Common myeloid progenitor, CD34-positive (primary cell): Measurements from ENCODE around the gene ALKBH1.

Experiments
- CTCF ChIA-PET: fragments of 350-600 bp; sonication (Branson Sonifier 250); formaldehyde crosslinking; loops from one replicate; lab custom pipeline; 2021; ENCODE audit warnings: antibody characterized with exemption; lab: Charles Lee
- POLR2A ChIA-PET: fragments of 350-600 bp; sonication (Branson Sonifier 250); formaldehyde crosslinking; loops from one replicate; lab custom pipeline; 2021; ENCODE audit warnings: antibody characterized with exemption; lab: Charles Lee
- DNase-seq, 3 donors: peaks; one replicate each; pipeline versions ENCODE4 v3.0.0 to v3.0.0-alpha.2; 2013
- H3K27ac ChIP-seq, 2 experiments: 1 replicate in 1 of 2; 2 replicates in 1 of 2; pipeline ENCODE4 v1.7.0; 2013; ENCODE audit warnings: inconsistent platforms in 2 of 2, low read length in 2 of 2, mild to moderate bottlenecking in 2 of 2, low read depth in 1 of 2, moderate library complexity in 1 of 2; ENCODE audit not compliant: severe bottlenecking in 2 of 2, insufficient read depth in 1 of 2, poor library complexity in 1 of 2
- H3K27me3 ChIP-seq, 5 experiments: replicated peaks in 2 of 5; 1 replicate in 3 of 5; 2 replicates in 2 of 5; pipeline versions ENCODE4 v1.6.1 to v1.7.0; 2013; ENCODE audit warnings: low read length in 4 of 5, mild to moderate bottlenecking in 2 of 5, moderate library complexity in 2 of 5, inconsistent platforms in 1 of 5; ENCODE audit not compliant: insufficient read depth in 5 of 5, control insufficient read depth in 4 of 5
- H3K36me3 ChIP-seq, 4 experiments: 1 replicate in 2 of 4; 2 replicates in 2 of 4; pipeline versions ENCODE4 v1.6.1 to v1.7.0; 2013; ENCODE audit warnings: low read length in 3 of 4, control low read depth in 1 of 4, mild to moderate bottlenecking in 1 of 4; ENCODE audit not compliant: control insufficient read depth in 4 of 4, insufficient read depth in 4 of 4
- H3K4me1 ChIP-seq, 4 experiments: 1 replicate in 3 of 4; 2 replicates in 1 of 4; pipeline versions ENCODE4 v1.6.1 to v1.7.1; 2013; ENCODE audit warnings: low read length in 3 of 4, mild to moderate bottlenecking in 3 of 4, control low read depth in 1 of 4, inconsistent platforms in 1 of 4, moderate library complexity in 1 of 4; ENCODE audit not compliant: control insufficient read depth in 4 of 4, insufficient read depth in 4 of 4; ENCODE audit errors: control extremely low read depth in 1 of 4
- H3K4me3 ChIP-seq, 7 experiments: 1 replicate in 4 of 7; 2 replicates in 3 of 7; pipeline versions ENCODE4 v1.5.1 to v1.7.0; 2013; ENCODE audit warnings: mild to moderate bottlenecking in 7 of 7, low read length in 6 of 7, moderate library complexity in 6 of 7, inconsistent platforms in 2 of 7, low read depth in 2 of 7, control low read depth in 1 of 7; ENCODE audit not compliant: insufficient read depth in 4 of 7, control insufficient read depth in 1 of 7; ENCODE audit errors: extremely low read depth in 1 of 7
- H3K9me3 ChIP-seq, 5 experiments: 1 replicate in 4 of 5; 2 replicates in 1 of 5; pipeline versions ENCODE4 v1.6.1 to v1.7.1; 2013; ENCODE audit warnings: low read length in 4 of 5, mild to moderate bottlenecking in 2 of 5, inconsistent platforms in 1 of 5, low read depth in 1 of 5, moderate library complexity in 1 of 5; ENCODE audit not compliant: control insufficient read depth in 4 of 5, insufficient read depth in 2 of 5; ENCODE audit errors: control extremely low read depth in 1 of 5
- WGBS: methylation state at CpG from one replicate; pipeline ENCODE4 v1.1.5; 2013; ENCODE audit not compliant: insufficient coverage; 5-methylcytosine and 5-hydroxymethylcytosine counted together

The ALKBH1 gene

DNA sequence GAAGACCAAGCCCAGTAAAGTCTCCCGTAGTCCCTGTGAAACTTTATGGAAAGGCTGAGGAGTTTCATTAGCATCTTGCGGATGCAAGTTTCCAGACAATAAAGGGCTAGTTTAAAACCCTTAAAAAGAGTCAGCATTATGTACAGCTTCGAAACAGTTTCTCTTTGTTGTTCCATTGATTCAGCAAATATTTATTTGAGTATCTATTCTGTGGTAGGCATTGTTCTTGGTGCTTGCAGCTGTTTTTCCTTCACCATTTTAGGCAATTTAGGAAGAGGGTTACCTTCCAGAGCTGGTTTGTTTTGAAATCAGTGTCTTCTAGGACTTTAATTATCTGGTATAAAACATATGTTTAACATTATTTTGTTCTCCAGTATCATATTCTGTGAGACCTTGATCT is 1.6 kb upstream of the ALKBH1 start:
- Histone ChIP-seq H3K9me3 (no peaks in the 10 kb centered on the region), H3K4me3 (peak overlapping the region in 3 of 7 experiments; percentile 91 to 100 (median 100)), H3K4me1 (peaks cover 15 to 28% (median 20%) of the 10 kb centered on the region in 4 experiments), H3K27ac (no peak overlapping the region), H3K36me3 (peaks cover 9 to 41% (median 24%) of the 10 kb centered on the region in 4 experiments), H3K27me3 (no peaks in the 10 kb centered on the region)
- POLR2A ChIA-PET = no interaction called here
- 91% methylated on average over 2 of the region's 3 CpGs for WGBS
- DNase-seq = no peak
- CTCF ChIA-PET = interaction anchor here (0.6 to 0.7 kb wide), 3 partner anchors 33 to 250 kb away, joined by 3 to 4 read pairs (median 3); no protein-coding TSS in a partner anchor

DNA sequence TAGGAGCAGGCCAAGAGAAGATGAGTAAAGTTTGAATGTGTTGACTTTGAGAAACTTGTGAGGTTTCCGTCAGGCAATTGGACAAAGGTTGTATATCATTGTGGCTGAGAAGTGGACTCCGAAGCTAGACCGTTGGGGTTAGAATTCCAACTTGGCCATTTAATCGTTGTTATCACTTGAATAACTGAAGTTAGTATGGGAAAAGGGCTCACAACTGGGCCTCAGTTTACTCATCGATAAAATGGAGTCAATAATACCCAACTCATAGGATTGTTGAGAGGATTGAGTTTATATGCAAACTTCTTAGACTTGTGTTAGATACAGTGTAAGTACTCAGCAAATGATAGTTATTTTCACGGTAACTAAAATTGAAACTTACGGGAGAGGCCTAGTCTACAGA is 926 bp upstream of the ALKBH1 start:
- Histone ChIP-seq H3K9me3 (no peaks in the 10 kb centered on the region), H3K36me3 (peaks cover 12 to 41% (median 23%) of the 10 kb centered on the region in 4 experiments), H3K4me3 (peak overlapping the region in 6 of 7 experiments; percentile 91 to 100 (median 99)), H3K27me3 (no peaks in the 10 kb centered on the region), H3K27ac (peak overlapping the region; percentile 46 to 79), H3K4me1 (peaks cover 15 to 28% (median 20%) of the 10 kb centered on the region in 4 experiments)
- no peak for DNase-seq
- 32% methylated on average over 4 of the region's 7 CpGs for WGBS
- POLR2A ChIA-PET = interaction anchor here (0.5 to 0.7 kb wide), 2 partner anchors 10 to 104 kb away, joined by 3 to 5 read pairs; no protein-coding TSS in a partner anchor
- CTCF ChIA-PET = interaction anchor here (0.6 to 1.6 kb wide), 4 partner anchors 11 to 250 kb away, joined by 3 to 4 read pairs (median 3); no protein-coding TSS in a partner anchor

DNA sequence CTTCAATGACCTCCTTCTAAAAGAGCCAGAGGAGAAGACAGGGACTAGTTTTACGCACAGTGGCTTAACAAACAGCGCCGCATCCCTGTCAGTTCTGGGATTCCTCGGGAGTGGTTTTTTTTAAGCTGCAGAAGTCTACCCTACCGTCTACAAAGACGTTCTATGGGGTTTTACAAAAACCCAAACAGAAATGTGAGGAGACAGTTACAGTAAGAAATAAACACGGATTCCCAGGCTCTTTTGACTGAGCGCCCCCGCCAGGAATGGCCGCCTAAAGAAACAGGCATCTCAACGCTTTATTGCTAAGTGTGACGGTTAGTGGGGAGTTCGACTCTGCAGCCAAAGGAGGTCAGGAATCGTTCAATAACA is 484 bp downstream of the ALKBH1 start:
- WGBS = 0% methylated on average over 13 of the region's 14 CpGs
- Histone ChIP-seq H3K36me3 (peaks cover 12 to 36% (median 25%) of the 10 kb centered on the region in 4 experiments), H3K27ac (peak overlapping the region; percentile 46 to 79), H3K4me1 (peaks cover 15 to 28% (median 20%) of the 10 kb centered on the region in 4 experiments), H3K9me3 (no peaks in the 10 kb centered on the region), H3K4me3 (peak overlapping the region; percentile 91 to 100 (median 99)), H3K27me3 (no peaks in the 10 kb centered on the region)
- ChIA-PET CTCF (interaction anchor here (1.3 to 1.6 kb wide), 3 partner anchors 10 to 52 kb away, joined by 4 read pairs; no protein-coding TSS in a partner anchor), POLR2A (no interaction called here)
- peak in 2 of 3 donors; percentile 33 to 43 for DNase-seq

DNA sequence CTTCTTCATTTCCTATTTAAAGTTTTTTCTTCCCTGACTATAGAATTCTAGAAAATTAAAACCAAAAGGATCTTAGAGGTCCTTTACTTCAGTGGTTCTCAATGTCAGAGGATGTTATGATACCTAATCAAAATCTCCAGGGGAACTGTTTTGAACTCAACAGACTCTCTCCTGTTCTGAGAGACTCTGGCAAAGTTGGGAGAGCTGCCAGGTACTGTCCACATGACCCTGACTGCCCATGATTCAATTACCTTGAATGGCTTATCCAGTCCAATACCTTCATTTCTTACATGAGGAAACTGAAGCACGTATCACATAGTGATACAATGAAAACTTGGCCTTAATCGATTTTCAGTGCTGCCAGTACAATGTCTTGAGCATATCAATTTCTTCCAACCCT is 16.6 kb downstream of the ALKBH1 start:
- DNase-seq = no peak
- POLR2A ChIA-PET = no interaction called here
- no peak overlapping the region for H3K4me3 ChIP-seq
- peaks cover 15 to 64% (median 29%) of the 10 kb centered on the region in 4 experiments for H3K36me3 ChIP-seq
- H3K4me1 ChIP-seq = no peaks in the 10 kb centered on the region
- CTCF ChIA-PET = no interaction called here
- 100% methylated on average over 1 of the region's 2 CpGs for WGBS
- H3K27ac ChIP-seq = no peak overlapping the region
- no peaks in the 10 kb centered on the region for H3K9me3 ChIP-seq
- H3K27me3 ChIP-seq = no peaks in the 10 kb centered on the region

DNA sequence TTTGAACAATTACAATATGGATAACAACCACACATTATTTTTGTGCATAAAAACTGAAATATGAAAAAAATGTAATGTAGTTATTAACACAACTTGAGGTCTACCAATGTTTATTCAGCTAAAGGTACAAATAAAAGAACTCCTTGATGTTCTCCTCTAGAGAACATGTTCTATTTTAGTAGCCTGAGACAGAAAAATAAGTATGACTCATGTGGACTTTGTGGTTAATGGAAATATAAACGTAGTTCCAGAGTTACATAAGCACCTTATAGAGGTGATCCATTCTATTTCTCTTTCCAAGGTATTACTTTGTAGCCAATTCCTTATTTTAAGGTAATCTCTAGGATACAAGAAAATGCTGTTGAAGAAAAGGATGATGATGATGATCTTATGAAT is 25.7 kb downstream of the ALKBH1 start:
- Histone ChIP-seq H3K9me3 (no peaks in the 10 kb centered on the region), H3K4me3 (no peak overlapping the region), H3K27ac (no peak overlapping the region), H3K27me3 (no peaks in the 10 kb centered on the region), H3K36me3 (peaks cover 0 to 35% (median 14%) of the 10 kb centered on the region in 4 experiments), H3K4me1 (no peaks in the 10 kb centered on the region)
- DNase-seq = peak in 1 of 3 donors; percentile 9
- no CpG with 5 or more reads among the region's 1 CpG for WGBS
- ChIA-PET POLR2A (no interaction called here), CTCF (no interaction called here)

DNA sequence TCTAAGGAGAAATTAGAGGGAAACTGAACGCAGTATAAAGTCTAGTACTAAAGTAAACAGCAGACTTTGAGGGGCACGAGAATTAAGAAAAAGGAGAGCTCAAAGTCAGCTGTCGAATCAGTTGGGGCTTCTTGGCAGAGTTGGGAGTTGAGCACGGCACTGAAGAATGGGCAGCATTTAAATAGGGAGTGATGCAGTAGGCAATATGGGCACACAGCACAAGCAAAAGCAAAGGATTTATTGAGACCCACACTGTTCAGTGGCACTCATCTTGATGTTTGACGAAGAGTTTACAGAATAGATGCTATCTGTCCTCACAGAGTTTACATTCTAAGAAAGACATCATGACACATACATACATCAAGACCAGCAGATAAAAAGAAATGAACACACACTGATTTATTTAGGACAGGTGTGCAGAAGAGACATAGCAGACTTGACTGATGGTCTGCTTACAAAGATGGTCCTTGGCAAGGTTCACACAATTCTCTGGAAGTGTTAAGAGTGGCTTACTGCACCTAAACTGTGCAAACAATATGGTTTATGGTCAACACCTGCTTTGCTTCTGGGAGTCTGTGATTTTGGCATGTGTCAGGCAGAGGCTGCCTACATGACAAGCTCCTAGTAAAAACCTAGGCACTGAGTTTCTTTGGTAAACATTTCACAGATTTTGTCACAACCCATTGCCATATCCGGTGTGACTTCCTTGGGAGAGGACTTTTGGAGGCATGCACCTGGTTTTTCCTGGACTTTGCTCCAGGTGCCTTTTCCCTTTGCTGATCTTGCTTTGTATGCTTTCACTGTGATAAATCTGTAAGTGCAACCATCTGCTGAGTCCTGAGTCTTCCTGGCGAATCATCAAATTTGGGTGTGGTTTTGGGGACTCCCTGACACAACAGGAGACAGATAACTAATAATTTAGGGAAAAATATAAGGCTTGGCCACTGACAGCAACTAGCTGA is 26.3 kb downstream of the ALKBH1 start:
- POLR2A ChIA-PET = no interaction called here
- no peak for DNase-seq
- Histone ChIP-seq H3K4me3 (no peak overlapping the region), H3K4me1 (no peaks in the 10 kb centered on the region), H3K27me3 (no peaks in the 10 kb centered on the region), H3K9me3 (no peaks in the 10 kb centered on the region), H3K27ac (no peak overlapping the region), H3K36me3 (peaks cover 0 to 33% (median 14%) of the 10 kb centered on the region in 4 experiments)
- CTCF ChIA-PET = interaction anchor here (0.9 kb wide), 1 partner anchor 25 kb away, joined by 3 read pairs; no protein-coding TSS in a partner anchor
- WGBS = 95% methylated on average over 7 of the region's 7 CpGs
